HG03565 (cell line): Measurements from ENCODE around the gene WDFY4.

Experiments used
- ATAC-seq: cut with Tn5 transposase; IDR thresholded peaks from one replicate; pipeline ENCODE4 v1.9.1; 2021; ENCODE audit warnings: mild to moderate bottlenecking, moderate library complexity; ENCODE audit not compliant: unreplicated experiment

The WDFY4 gene

DNA sequence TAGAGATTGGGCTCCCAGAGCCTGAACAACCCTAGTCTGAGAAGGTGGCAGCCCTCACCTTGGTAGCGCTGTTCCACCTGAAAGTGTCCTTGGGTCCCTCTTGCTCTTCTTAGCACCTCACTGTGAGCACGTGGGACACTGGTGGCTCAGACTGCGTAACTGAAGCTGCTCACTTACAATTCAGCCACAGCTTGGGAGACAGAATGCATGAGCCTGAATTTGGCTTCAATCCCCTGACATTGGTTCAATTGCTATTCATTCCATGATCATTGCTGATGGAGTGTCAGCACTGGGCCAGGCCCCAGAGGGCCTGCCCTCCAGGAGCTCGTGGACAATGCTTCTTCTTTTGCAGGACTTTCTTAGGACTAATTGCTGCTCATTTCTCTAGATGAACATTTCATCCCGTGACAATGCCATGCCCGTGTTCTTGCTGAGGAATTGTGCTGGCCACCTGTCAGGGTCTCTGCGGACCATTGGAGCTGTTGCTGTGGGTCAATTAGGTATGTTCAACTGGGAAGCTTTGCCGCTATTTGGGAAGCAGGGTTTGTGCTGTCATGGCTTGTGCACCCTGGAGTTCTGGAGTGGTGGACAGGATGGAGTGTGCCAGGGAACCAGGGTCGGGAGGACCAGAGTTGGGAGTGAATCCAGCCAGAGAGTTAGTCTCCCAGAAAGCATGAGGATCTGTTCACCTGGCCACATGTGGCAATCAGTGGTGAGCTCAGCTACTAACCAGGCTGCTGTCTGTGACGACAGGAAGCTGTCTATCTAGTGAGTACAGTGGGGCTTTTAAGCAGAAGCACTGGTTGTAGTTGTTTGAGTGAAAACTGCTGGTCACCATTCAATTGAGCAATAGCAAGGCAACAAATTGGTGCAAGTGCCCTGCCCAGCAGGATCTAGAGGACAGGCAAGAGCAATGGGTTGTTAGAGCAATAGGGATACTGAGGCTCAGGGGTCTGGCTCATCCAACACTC lies 105.1 kb downstream of the WDFY4 start:
- ATAC-seq, result no peak

DNA sequence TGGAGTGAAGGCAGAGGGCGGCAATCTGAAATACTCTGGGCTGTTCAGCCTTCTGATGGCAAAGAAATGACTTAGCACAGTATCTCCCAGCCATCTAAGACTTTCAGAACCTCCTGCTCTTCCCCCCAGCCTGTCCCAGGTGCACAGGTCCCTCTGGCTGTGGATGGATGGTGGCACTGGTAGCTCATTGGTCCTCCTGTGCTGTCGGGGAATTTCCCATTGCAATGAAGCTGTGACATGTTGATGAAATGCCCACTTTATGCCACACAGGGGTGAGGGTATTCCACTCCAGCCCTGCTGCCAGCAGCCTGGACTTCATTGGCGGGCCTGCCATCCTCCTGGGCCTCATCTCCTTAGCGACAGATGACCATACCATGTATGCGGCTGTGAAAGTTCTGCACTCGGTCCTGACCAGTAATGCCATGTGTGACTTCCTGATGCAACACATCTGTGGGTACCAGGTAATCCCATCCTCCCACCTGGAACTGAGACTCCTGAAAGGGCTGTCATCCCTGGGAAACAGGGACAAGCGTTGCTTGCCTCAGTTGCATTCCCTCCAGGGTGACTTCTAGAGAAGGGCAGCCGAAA lies 105.9 kb downstream of the WDFY4 start:
- no peak for ATAC-seq

DNA sequence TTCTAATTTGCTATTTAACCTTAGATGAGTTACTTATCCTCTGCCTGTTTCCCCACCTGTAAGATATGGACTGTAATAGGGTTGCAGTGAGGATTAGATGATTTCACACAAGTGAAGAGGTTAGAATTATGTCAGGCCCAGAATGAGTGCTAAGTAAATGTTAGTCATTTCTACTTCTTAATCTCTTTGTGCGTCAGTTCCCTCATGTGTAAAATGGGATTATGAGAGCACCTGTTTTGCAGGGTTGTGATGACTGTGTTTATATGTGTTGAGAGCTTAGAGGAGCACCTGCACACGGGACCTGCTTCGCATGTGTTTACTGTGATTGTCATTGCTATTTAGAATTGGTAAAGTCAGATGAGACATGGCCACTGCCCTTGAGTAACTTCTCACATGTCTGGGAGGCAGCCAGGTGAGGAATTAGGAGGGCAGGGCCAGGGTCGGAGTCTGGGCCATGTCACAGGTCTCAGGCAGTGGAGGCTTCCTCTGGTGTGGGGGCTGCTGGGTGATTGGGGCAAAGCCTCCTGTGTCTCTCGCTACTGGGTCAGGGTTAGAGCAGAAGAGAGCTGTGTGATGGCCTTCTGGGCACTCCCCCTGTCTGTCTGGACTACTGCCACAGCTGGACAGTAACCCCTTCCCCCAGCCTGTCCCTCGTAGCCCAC lies 106.7 kb downstream of the WDFY4 start:
- ATAC-seq, result no peak

GRCh38 chr10:48792121-48792520 lies 107.4 kb downstream of the WDFY4 start:
- ATAC-seq, result no peak

DNA sequence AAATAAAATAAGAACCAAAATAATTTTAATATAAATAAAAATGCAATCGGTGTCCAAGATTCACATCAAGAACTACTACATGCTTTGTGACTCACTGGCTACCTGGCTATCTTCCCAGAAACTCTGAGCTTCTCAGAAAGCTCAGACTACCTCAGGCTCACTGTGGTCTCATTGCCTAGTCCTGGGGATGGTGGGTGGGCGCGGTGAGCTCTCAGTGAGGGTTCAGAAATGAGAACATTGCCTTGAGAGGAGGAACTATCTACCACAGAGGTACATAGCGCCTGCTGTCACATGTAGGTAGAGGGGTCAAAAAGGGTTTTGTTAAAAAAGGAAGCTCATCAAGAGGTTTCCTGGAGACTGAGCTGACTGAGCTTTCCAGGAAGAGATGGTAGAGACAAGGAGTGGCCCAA lies 108.0 kb downstream of the WDFY4 start:
- ATAC-seq, result no peak

- ATAC-seq, result no peak
Measured at GRCh38 chr10:48794074-48794473, 109.4 kb downstream of the WDFY4 start.

- no peak for ATAC-seq
Measured at GRCh38 chr10:48796713-48797245, 112.1 kb downstream of the WDFY4 start.

- ATAC-seq, result no peak
Measured at GRCh38 chr10:48797830-48798229, 113.2 kb downstream of the WDFY4 start.

DNA sequence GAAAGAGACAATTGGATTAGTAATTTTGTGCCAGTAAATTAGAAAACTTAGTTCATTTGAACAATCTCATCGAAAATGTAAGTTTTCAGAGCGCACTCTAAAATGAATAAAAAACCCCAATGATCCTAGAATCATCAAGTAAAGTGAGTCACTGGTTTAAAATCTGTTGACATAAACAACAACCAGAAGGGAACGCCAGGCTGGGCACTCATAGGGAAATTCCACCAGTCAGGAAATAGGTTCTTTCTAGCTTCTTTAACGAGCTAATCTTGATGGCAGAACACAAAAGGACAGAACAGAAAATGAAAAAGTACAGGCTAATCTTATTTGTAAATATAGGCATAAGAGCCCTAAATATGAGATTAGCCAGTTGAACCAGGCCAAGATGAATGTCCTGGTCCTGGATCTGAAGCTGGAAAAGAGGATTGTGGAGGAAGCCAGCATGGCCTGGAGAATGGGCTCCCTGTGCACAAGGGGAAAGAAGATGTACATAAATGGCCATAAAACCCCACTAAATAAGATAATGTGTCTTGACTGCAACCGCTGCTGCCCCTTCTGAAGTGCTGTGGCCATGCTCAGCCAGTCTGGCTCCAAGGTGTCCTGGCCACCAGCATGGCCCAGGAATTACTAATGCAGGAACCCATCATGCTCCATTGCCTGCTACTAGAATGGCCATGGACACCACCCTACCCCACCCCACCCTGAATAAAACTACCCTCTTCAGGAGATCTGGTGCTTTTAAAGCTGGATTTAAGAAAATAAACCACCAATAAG lies 114.0 kb downstream of the WDFY4 start:
- ATAC-seq, result no peak

DNA sequence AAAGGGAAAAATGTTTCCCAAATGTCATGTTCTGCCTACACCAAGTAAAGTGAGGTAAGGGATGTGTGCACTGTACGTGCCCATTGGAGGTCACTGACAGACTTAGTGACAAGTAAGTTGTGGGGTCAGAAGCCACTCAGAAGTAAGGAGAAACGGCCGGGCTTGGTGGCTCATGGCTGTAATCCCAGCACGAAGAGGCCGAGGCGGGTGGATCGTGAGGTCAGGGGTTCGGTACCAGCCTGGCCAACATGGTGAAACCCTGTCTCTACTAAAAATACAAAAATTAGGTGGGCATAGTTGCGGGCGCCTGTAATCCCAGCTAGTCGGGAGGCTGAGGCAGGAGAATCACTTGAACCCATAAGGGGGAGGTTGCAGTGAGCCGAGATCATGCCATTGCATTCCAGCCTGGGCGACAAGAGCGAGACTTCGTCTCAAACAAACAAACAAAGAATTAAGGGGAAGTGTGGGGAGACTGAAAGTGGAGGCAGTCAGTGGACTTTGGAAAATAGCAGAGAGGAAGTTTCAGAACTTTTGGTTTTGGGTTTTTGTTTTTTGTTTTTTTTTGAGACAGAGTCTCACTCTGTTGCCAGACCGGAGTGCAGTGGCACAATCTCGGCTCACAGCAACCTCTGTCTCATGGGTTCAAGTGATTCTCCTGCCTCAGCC lies 114.8 kb downstream of the WDFY4 start:
- no peak for ATAC-seq

DNA sequence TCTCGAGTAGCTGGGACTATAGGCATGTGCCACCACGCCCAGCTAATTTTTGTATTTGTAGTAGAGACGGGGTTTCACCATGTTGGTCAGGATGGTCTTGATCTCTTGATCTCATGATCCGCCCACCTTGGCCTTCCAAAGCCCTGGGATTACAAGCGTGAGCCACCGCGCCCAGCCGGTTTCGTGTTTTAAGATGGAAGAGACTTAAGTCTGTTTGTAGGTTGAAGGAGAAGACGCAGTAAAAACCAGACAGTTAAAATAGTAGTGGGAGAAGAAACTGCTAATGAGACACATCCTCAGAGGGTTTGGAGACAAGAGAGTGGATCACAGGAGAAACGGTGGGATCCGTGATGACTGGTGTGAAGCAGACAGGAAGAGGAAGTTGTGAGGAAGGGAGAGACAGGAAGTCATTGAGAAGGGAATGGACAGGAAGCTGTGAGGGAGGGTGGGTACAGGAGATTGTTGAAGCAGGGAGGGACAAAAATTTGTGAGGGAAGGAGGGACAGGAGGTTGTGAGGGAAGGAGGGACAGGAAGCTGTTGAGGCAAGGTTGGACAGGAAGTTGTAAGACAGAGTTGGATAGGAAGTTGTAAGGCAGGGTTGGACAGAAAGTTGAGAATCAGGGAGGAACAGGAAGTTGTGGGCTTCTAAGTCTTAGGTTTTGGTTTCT lies 115.5 kb downstream of the WDFY4 start:
- no peak for ATAC-seq

GRCh38 chr10:48801001-48801421 lies 116.3 kb downstream of the WDFY4 start:
- no peak for ATAC-seq

GRCh38 chr10:48802611-48803071 lies 118.0 kb downstream of the WDFY4 start:
- ATAC-seq, result peak; percentile 93

- no peak for ATAC-seq
Measured at GRCh38 chr10:48803801-48804584, 119.3 kb downstream of the WDFY4 start.

DNA sequence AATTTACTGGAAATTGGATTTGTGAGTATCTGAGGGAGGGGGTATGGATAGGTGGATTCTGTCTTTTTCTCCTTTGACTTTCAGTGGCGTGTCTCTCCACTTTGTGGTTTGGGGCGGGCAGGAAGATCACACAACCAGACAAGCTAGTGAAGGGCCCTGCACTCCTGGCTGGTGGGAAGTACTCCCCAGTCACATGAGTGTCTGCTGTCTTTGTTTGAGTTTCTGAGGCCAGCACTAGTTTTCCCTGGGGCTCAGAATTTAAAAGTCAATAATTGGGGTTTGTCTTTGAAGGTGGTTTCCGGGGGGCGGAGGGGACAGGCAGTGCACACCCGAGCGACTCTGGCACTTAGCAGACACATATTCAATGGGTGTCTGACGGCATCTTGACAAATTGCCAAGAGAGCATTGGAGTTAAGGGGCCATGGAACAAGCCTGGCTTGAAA lies 120.1 kb downstream of the WDFY4 start:
- ATAC-seq, result no peak

GRCh38 chr10:48805411-48805810 lies 120.7 kb downstream of the WDFY4 start:
- ATAC-seq, result no peak

DNA sequence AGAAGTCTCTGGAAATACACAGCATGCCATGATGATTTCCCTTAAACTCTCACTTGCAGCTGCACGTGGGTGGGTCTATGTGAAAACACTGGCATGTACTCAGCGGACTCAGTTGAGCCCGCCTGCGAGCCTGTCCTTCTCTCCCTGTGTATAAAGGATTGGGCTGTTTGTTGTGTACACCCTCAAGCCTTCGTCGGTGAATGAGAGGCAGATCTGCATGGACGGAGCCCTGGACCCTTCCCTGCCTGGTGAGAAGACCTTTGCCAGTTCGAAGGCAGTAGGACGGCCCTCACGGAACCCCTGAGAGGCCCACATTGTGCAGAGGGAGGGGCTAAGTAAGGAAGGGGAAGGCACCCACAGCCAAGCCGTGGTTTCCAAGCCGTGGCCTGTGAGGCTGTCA lies 121.2 kb downstream of the WDFY4 start:
- ATAC-seq, result no peak

GRCh38 chr10:48806342-48806741 lies 121.7 kb downstream of the WDFY4 start:
- ATAC-seq, result no peak
